Right cardiac atrium (tissue), 5 donors: ENCODE data around the gene DCAF7. TPM values are rescaled to one million over a fixed set of nuclear protein-coding genes. Genes with fewer than 3 reads are reported as not detected.
A peak's percentile ranks its signal among the peaks of the same experiment; 100 is the strongest.

Experiments used
- ATAC-seq, 2 donors: fragments of 200-7000 bp; cut with Tn5 transposase; one replicate each; pipeline versions ENCODE4 v1.8.0 to v1.9.1; 2020; ENCODE audit warnings: moderate library complexity in 2 of 2, mild to moderate bottlenecking in 1 of 2
- DNase-seq, 3 donors: peaks; one replicate each; pipeline ENCODE4 v3.0.0-alpha.2; 2020
- H3K27ac ChIP-seq: one replicate; pipeline ENCODE4 v1.5.1; 2013; ENCODE audit warnings: mild to moderate bottlenecking, low read length, control low read depth, moderate library complexity
- H3K27me3 ChIP-seq: one replicate; pipeline ENCODE4 v1.6.1; 2013; ENCODE audit not compliant: control insufficient read depth, insufficient read depth
- H3K4me1 ChIP-seq: one replicate; pipeline ENCODE4 v1.6.1; 2013; ENCODE audit warnings: low read length; ENCODE audit not compliant: control insufficient read depth, insufficient read depth
- H3K4me3 ChIP-seq: one replicate; pipeline ENCODE4 v1.5.1; 2013; ENCODE audit warnings: low read length, control low read depth
- H3K9me3 ChIP-seq: one replicate; pipeline ENCODE4 v1.6.1; 2013; ENCODE audit warnings: low read length; ENCODE audit not compliant: control insufficient read depth
- WGBS: extraction: QIAGEN DNeasy Blood & Tissue Kit; methylation state at CpG from one replicate; pipeline ENCODE4 v1.1.7; 2013; 5-methylcytosine and 5-hydroxymethylcytosine counted together
- intact Hi-C, 4 donors: fragments of 100-400 bp; cut with DNase I; formaldehyde crosslinking; loops; one replicate each; pipeline versions ENCODE4 v1.11.0 to v1.14.0; 2022 to 2023
- polyA plus RNA-seq: library from polyadenylated mRNA; stranded (reverse); fragments of 200-250 nt; gene quantifications from one replicate; pipeline ENCODE4 v1.2.3, GENCODE V29; 2013
- total RNA-seq, 4 donors: library from RNA; stranded (reverse); fragmentation: NEBNext Ultra II Directional; extraction: Animal tissue kit (Norgen Biotek cat#: 25700); gene quantifications; one replicate each; pipeline ENCODE4 v1.2.1, GENCODE V29; 2021
- donor health status: healthy with polysubstance abuse.
- donor health status: DM: no; HTN: yes; CAD: no.
- donor health status: DM: no; HTN: no; CAD: no.
- donor health status: DM: no; HTN: yes; CAD: no; lungs with severe emphysema.
- donor health status: DM: yes; HTN: yes; CAD: no.

The DCAF7 gene
- total and polyA plus RNA-seq, 5 donors: 15.1 to 57.3 (median 48.6) TPM

DNA sequence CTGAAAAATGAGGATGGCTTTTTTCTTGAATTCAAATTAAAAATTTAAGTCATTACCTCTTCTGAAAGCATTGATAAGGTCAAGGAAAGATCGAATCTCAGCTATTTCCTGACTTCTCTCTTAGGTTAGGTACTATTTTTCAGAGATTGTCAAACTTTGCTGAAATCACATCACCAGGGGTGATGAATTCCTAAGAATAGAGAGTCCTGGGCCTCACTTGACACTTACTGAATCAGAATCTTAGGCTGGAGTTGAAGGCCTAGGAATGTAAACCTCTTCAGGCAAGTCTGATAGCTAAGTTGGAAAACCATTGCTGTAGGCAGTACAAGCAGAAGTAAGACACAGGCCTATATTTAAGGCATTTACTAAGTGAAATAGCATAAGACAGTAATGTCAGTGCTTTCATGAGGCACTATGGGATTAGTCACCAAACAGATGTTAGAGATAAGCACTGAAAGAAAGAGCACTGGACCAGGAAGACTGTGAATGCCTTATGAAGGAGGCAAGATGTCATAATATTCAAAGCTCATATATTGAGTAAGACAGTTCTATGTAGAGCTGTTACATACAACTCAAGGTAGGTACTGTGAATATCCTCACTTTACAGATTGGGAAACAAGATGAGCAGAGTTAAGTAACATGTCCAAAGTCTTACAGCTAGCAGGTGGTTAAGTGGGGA lies 21.5 kb downstream of the DCAF7 start:
- no peaks in the 10 kb centered on the region for H3K4me1 ChIP-seq
- no peaks in the 10 kb centered on the region for H3K9me3 ChIP-seq
- intact Hi-C loops: no loop called here
- ATAC-seq (no peak), DNase-seq (no peak)
- H3K27ac ChIP-seq: no peak overlapping the region
- WGBS: 75% methylated on average over 1 of the region's 1 CpG
- no peak overlapping the region for H3K4me3 ChIP-seq
- H3K27me3 ChIP-seq: no peaks in the 10 kb centered on the region

DNA sequence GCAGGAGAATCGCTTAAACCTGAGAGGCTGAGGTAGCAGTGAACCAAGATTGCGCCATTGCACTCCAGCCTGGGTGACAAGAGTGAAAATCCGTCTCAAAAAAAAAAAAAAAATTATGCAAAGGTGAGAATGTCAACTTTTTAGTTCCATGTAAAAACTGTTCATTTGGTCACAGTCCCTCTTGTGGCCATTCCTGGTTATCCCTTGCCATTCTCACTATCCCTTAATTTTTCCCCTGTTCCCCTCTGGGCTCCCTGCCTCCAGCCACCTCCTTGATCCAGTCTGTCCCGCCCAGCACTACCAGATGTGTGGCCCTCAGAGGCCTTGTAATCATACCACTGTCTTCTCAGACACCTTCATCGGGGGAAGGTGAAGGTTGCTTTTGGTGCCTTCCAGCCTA lies 23.4 kb downstream of the DCAF7 start:
- ATAC-seq: no peak
- intact Hi-C loops: no loop called here
- WGBS: 86% methylated on average over 5 of the region's 5 CpGs

DNA sequence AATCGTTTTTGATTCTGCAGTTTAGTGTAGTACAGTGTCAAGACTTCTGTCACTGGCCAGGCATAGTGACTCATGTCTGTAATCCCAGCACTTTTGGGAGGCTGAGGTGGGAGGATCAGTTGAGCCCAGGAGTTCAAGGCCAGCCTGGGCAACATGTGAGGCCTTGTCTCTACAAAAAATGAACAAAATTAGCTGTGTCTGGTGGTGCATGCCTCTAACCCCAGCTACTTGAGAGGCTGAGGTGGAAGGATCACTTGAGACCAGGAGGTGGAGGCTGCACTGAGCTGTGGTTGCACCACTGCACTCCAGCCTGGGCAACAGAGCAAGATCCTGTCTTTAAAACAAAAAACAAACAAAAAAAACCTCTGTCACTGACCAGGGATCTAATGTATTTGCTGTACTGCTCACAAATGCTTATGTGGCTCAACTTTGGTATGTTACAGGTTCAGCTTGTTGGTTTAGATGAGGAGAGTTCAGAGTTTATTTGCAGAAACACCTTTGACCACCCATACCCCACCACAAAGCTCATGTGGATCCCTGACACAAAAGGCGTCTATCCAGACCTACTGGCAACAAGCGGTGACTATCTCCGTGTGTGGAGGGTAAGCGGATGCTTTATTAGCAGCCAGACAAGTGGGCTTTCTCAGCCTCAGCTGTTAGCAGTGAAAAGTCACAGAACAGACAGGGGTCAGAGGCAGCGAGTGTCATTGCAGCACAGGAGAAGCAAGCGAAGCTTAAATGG lies 27.9 kb downstream of the DCAF7 start:
- intact Hi-C loops: no loop called here
- no peaks in the 10 kb centered on the region for H3K9me3 ChIP-seq
- 58% methylated on average over 7 of the region's 7 CpGs for WGBS
- H3K27me3 ChIP-seq: no peaks in the 10 kb centered on the region
- no peak overlapping the region for H3K4me3 ChIP-seq
- DNase-seq: no peak
- H3K27ac ChIP-seq: no peak overlapping the region
- H3K4me1 ChIP-seq: no peaks in the 10 kb centered on the region
- peak in 1 of 2 donors; percentile 34 for ATAC-seq

More for the DNA sequence above, 23.4 kb downstream of the DCAF7 start:
- no peaks in the 10 kb centered on the region for H3K27me3 ChIP-seq
- H3K4me3 ChIP-seq: no peak overlapping the region
- H3K27ac ChIP-seq: no peak overlapping the region
- DNase-seq: no peak
- H3K4me1 ChIP-seq: no peaks in the 10 kb centered on the region
- H3K9me3 ChIP-seq: no peaks in the 10 kb centered on the region

DNA sequence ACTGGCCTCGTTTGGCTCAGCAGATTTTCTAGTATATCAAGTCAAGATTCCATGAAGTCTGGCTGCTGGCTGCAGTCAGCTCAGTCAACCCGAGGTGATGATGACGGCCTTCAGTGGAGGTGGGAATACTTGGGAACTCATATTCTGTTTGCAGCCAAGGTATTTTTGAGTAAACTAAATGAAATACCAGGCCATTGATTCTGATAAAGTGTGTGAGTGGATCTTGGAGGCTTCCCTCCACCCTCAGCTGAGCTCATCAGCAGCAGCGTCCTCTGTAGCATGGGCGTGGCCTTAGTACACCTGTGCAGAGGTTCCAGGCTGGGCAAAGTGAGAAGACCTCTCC lies 28.5 kb downstream of the DCAF7 start:
- Histone ChIP-seq H3K4me1 (no peaks in the 10 kb centered on the region), H3K27ac (no peak overlapping the region), H3K27me3 (no peaks in the 10 kb centered on the region), H3K4me3 (no peak overlapping the region), H3K9me3 (no peaks in the 10 kb centered on the region)
- WGBS: 65% methylated on average over 5 of the region's 5 CpGs
- ATAC-seq (no peak), DNase-seq (no peak)
- intact Hi-C loops: no loop called here

DNA sequence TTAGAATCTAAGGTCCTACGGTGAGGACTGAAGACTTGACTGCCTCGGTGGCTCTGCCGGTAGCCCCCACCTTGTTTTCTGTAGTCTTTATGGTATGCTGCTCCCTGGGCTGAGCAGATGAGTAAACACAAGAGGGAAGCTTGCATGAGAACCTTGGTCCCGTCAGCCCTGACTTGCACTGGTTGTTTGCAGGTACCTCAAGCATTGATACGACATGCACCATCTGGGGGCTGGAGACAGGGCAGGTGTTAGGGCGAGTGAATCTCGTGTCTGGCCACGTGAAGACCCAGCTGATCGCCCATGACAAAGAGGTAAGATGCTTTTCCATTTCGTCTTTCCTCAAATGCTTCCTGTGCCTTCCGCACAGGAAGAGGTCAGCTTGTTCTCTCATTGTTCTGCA lies 29.4 kb downstream of the DCAF7 start:
- no peak for DNase-seq
- H3K4me1 ChIP-seq: no peaks in the 10 kb centered on the region
- no peak overlapping the region for H3K27ac ChIP-seq
- no peaks in the 10 kb centered on the region for H3K9me3 ChIP-seq
- H3K27me3 ChIP-seq: no peaks in the 10 kb centered on the region
- peak in 1 of 2 donors; percentile 33 for ATAC-seq
- H3K4me3 ChIP-seq: no peak overlapping the region
- intact Hi-C loops: no loop called here
- whole genome bisulfite sequencing: 69% methylated on average over 11 of the region's 11 CpGs

DNA sequence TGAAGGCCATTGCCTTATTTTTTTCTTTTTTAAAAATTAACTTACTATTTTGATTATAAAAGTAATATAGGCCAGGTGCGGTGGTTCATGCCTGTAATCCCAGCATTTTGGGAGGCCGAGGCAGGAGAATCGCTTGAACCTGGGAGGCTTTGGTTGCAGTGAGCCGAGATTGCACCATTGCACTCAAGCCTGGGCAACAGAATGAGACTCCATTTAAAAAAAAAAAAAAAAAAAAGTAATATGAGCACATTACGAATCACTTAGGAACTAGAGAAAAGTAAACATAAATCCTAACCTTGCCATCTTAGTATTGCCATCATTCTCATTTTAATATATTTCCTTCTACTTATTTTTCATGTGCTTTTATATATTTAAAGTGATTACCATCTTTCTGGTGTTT lies 37.5 kb downstream of the DCAF7 start:
- intact Hi-C loops: no loop called here
- no peaks in the 10 kb centered on the region for H3K9me3 ChIP-seq
- no peaks in the 10 kb centered on the region for H3K4me1 ChIP-seq
- no peaks in the 10 kb centered on the region for H3K27me3 ChIP-seq
- no peak overlapping the region for H3K27ac ChIP-seq
- no peak overlapping the region for H3K4me3 ChIP-seq
- no peak for ATAC-seq
- no peak for DNase-seq
- WGBS: 96% methylated on average over 5 of the region's 5 CpGs

DNA sequence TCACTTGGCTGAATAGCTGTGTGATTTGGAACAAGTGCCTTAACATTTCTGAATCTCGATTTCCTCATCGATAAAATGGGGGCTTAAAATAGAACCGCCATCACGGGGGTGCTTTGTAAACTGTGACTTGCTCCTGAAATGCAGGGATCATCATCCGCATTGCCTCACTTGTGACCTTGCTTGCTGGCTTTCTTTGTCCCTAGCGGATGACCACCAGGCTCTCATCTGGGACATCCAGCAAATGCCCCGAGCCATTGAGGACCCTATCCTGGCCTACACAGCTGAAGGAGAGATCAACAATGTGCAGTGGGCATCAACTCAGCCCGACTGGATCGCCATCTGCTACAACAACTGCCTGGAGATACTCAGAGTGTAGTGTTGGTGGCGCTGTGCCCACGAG lies 38.5 kb downstream of the DCAF7 start:
- H3K27ac ChIP-seq: no peak overlapping the region
- intact Hi-C loops: no loop called here
- DNase-seq (no peak), ATAC-seq (no peak)
- H3K9me3 ChIP-seq: no peaks in the 10 kb centered on the region
- 87% methylated on average over 11 of the region's 11 CpGs for WGBS
- no peaks in the 10 kb centered on the region for H3K4me1 ChIP-seq
- no peaks in the 10 kb centered on the region for H3K27me3 ChIP-seq
- no peak overlapping the region for H3K4me3 ChIP-seq

DNA sequence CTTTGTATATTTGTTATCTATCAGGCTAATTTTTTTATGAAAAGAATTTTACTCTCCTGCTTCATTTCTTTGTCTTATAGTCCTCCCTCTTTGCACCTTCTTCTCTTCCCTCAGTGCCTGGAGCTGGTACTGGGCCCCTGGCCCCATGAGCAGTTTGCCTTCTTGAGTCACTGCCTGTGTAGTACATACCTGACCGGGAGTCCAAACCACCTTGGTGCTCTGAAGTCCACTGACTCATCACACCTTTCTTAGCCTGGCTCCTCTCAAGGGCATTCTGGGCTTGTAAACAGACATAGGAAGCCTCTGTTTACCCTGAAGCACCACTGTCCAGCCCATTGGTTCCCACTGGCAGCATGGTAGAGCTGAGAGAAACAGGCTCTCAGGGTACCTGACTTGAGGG lies 39.4 kb downstream of the DCAF7 start:
- 89% methylated on average over 1 of the region's 1 CpG for WGBS
- H3K4me3 ChIP-seq: no peak overlapping the region
- intact Hi-C loops: no loop called here
- ATAC-seq: no peak
- DNase-seq: no peak
- no peaks in the 10 kb centered on the region for H3K9me3 ChIP-seq
- no peaks in the 10 kb centered on the region for H3K4me1 ChIP-seq
- H3K27ac ChIP-seq: no peak overlapping the region
- no peaks in the 10 kb centered on the region for H3K27me3 ChIP-seq

DNA sequence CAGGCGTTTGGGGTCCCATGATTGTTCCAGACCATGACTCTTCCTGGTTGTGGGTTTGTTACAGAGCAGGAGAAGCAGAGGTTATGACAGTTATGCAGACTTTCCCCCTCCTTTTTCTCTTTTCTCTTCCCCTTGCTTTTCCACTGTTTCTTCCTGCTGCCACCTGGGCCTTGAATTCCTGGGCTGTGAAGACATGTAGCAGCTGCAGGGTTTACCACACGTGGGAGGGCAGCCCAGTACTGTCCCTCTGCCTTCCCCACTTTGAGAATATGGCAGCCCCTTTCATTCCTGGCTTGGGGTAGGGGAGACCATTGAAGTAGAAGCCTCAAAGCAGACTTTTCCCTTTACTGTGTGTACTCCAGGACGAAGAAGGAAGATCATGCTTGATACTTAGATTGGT lies 42.5 kb downstream of the DCAF7 start:
- intact Hi-C loops: no loop called here
- no peaks in the 10 kb centered on the region for H3K9me3 ChIP-seq
- H3K27ac ChIP-seq: no peak overlapping the region
- no peak overlapping the region for H3K4me3 ChIP-seq
- ATAC-seq (no peak), DNase-seq (no peak)
- 81% methylated on average over 3 of the region's 3 CpGs for WGBS
- no peaks in the 10 kb centered on the region for H3K27me3 ChIP-seq
- H3K4me1 ChIP-seq: no peaks in the 10 kb centered on the region

DNA sequence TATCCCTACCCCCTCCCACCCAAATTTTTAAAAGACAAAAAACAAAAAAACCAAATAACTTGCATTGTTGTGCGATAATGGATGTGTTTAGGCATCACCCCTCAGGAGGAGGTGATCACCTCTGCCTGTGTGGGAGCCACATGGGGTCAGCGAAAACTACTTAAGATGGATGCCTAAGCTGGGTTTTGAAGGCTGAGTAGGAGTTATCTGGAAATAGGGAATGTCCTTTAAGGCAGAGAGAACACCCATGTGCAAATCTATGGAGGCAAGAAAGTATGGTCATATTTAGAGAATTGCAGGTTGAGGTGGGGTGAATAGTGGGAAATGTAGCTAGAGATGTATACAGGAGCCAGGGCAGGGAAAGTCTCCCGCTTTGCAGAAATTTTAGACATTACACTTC lies 44.9 kb downstream of the DCAF7 start:
- no peak overlapping the region for H3K4me3 ChIP-seq
- no peaks in the 10 kb centered on the region for H3K27me3 ChIP-seq
- intact Hi-C loops: no loop called here
- no peak overlapping the region for H3K27ac ChIP-seq
- DNase-seq (no peak), ATAC-seq (no peak)
- no peaks in the 10 kb centered on the region for H3K9me3 ChIP-seq
- WGBS: 99% methylated on average over 3 of the region's 3 CpGs
- H3K4me1 ChIP-seq: no peaks in the 10 kb centered on the region

DNA sequence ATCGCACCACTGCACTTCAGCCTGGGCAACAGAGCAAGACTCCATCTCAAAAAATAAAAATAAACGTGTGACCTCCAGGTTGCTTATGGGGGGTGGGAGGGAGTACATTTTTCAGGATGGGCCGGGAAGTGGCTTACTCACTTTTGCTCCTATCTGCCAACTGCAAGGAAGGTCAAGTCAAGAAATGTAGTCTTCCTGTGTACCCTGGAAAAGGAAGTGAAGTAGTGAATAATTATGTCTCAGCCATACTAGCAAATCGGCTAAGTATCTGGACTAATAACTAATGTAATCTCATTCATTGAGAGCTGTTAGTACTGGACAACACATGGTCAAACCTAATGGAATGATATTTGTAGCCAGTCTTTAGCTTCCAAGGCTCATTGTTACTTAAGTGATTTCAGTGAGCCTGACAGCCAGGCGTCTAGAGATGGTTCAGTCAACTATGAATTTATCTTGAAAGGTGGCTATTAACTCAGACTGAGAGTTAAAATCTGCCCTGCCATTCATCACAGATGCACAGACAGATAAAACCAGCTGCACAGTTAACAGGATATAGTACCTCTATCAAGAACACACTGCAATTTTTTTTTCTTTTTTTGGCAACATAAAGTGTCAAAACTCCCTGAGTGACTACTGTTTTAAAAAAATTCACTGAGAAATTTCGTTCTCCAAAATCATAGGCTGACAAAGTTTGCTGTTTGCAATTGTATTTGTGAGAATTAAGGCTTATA lies 46.7 kb downstream of the DCAF7 start:
- intact Hi-C loops: no loop called here
- 59% methylated on average over 6 of the region's 6 CpGs for WGBS
- ATAC-seq (no peak), DNase-seq (no peak)
- no peaks in the 10 kb centered on the region for H3K27me3 ChIP-seq
- no peak overlapping the region for H3K27ac ChIP-seq
- no peak overlapping the region for H3K4me3 ChIP-seq
- no peaks in the 10 kb centered on the region for H3K9me3 ChIP-seq
- H3K4me1 ChIP-seq: no peaks in the 10 kb centered on the region
